Measurements from ENCODE around the gene FRRS1.

The FRRS1 gene

GRCh38 chr1:99676876-99677275 is 89.6 kb downstream of the FRRS1 start:
- Histone ChIP-seq H3K9me2 (replicated peaks; ENCODE audit: insufficient read depth, low read length) (no peaks in the 10 kb centered on the region), H3K27ac (ENCODE audit: low read depth, low read length) (no peak overlapping the region), H3K9me3 (ENCODE audit: insufficient read depth, low read length) (no peaks in the 10 kb centered on the region), H4K20me1 (ENCODE audit: low read depth, low read length) (no peaks in the 10 kb centered on the region; the same call in 1 of the 2 replicates), H3K36me3 (ENCODE audit: low read length) (no peaks in the 10 kb centered on the region), H3K4me3 (ENCODE audit: insufficient read depth, low read length, poor library complexity, severe bottlenecking) (no peak overlapping the region), H3K27me3 (ENCODE audit: low read length) (no peaks in the 10 kb centered on the region), H2AFZ (ENCODE audit: low read depth, low read length, severe bottlenecking) (no peak overlapping the region), H3K79me2 (ENCODE audit: insufficient read depth, low read length) (no peaks in the 10 kb centered on the region), H3K9ac (ENCODE audit: low read length) (no peak overlapping the region), H3K4me2 (ENCODE audit: low read depth, low read length, poor library complexity, severe bottlenecking) (no peak overlapping the region), H3F3A (ENCODE audit: insufficient read depth) (no peaks in the 10 kb centered on the region)
- TF ChIP-seq CTCF (IDR thresholded peaks at IDR 0.05; ENCODE audit: insufficient read depth, low read length, poor library complexity, severe bottlenecking) (no peak), EZH2phosphoT487 (conservative IDR thresholded peaks at IDR 0.05; ENCODE audit: low read length) (no peak)

GRCh38 chr1:99675994-99676393 is 90.4 kb downstream of the FRRS1 start:
- H3K36me3 ChIP-seq (ENCODE audit: low read length), result no peaks in the 10 kb centered on the region
- H3K27ac ChIP-seq (ENCODE audit: low read depth, low read length), result no peak overlapping the region
- no peaks in the 10 kb centered on the region for H3K9me3 ChIP-seq (ENCODE audit: insufficient read depth, low read length)
- H3F3A ChIP-seq (ENCODE audit: insufficient read depth), result no peaks in the 10 kb centered on the region
- H2AFZ ChIP-seq (ENCODE audit: low read depth, low read length, severe bottlenecking), result no peak overlapping the region
- no peak for TF ChIP-seq EZH2phosphoT487 (conservative IDR thresholded peaks at IDR 0.05; ENCODE audit: low read length)
- no peak for TF ChIP-seq CTCF (IDR thresholded peaks at IDR 0.05; ENCODE audit: insufficient read depth, low read length, poor library complexity, severe bottlenecking)
- no peaks in the 10 kb centered on the region for H3K27me3 ChIP-seq (ENCODE audit: low read length)
- H3K79me2 ChIP-seq (ENCODE audit: insufficient read depth, low read length), result no peaks in the 10 kb centered on the region
- no peak overlapping the region for H3K9ac ChIP-seq (ENCODE audit: low read length)
- no peaks in the 10 kb centered on the region for H3K9me2 ChIP-seq (replicated peaks; ENCODE audit: insufficient read depth, low read length)
- no peaks in the 10 kb centered on the region; the same call in 1 of the 2 replicates for H4K20me1 ChIP-seq (ENCODE audit: low read depth, low read length)
- no peak overlapping the region for H3K4me3 ChIP-seq (ENCODE audit: insufficient read depth, low read length, poor library complexity, severe bottlenecking)
- H3K4me2 ChIP-seq (ENCODE audit: low read depth, low read length, poor library complexity, severe bottlenecking), result no peak overlapping the region

- Histone ChIP-seq H3K9me3 (ENCODE audit: insufficient read depth, low read length) (no peaks in the 10 kb centered on the region), H3K9ac (ENCODE audit: low read length) (no peak overlapping the region), H3K79me2 (ENCODE audit: insufficient read depth, low read length) (no peaks in the 10 kb centered on the region), H3K4me2 (ENCODE audit: low read depth, low read length, poor library complexity, severe bottlenecking) (no peak overlapping the region), H3K9me2 (replicated peaks; ENCODE audit: insufficient read depth, low read length) (no peaks in the 10 kb centered on the region), H4K20me1 (ENCODE audit: low read depth, low read length) (no peaks in the 10 kb centered on the region; the same call in 1 of the 2 replicates), H3K27me3 (ENCODE audit: low read length) (no peaks in the 10 kb centered on the region), H3K4me3 (ENCODE audit: insufficient read depth, low read length, poor library complexity, severe bottlenecking) (no peak overlapping the region), H3K27ac (ENCODE audit: low read depth, low read length) (no peak overlapping the region), H3K36me3 (ENCODE audit: low read length) (no peaks in the 10 kb centered on the region), H2AFZ (ENCODE audit: low read depth, low read length, severe bottlenecking) (no peak overlapping the region), H3F3A (ENCODE audit: insufficient read depth) (no peaks in the 10 kb centered on the region)
- TF ChIP-seq CTCF (IDR thresholded peaks at IDR 0.05; ENCODE audit: insufficient read depth, low read length, poor library complexity, severe bottlenecking), result no peak
- TF ChIP-seq EZH2phosphoT487 (conservative IDR thresholded peaks at IDR 0.05; ENCODE audit: low read length), result no peak
Measured at GRCh38 chr1:99675292-99675691, 91.1 kb downstream of the FRRS1 start.
